ENCODE data around the gene CKMT1B.
"Not testable (repeated sequence)": the region's sequence is repeated elsewhere in the genome, so short reads cannot be mapped to it uniquely, and the experiment has no call there.

CKMT1B gene

GRCh38 chr15:43593328-43594190 is at the start of gene CKMT1B:
CKMT1B (plus strand) TSS chr15:43594027; CDS start chr15:43594219, 192 bp downstream.
- DNase-seq = not testable (repeated sequence)

- no peak for DNase-seq
Observed at GRCh38 chr15:43544266-43544665, 49.6 kb upstream of the CKMT1B start.

GRCh38 chr15:43545426-43545825 is 48.4 kb upstream of the CKMT1B start:
- DNase-seq = no peak

GRCh38 chr15:43547539-43547938 is 46.3 kb upstream of the CKMT1B start:
- DNase-seq = no peak

GRCh38 chr15:43550527-43551363 is 43.1 kb upstream of the CKMT1B start:
- no peak for DNase-seq

GRCh38 chr15:43552256-43552655 is 41.6 kb upstream of the CKMT1B start:
- DNase-seq = no peak

GRCh38 chr15:43552986-43553385 is 40.8 kb upstream of the CKMT1B start:
- DNase-seq = no peak

- not testable (repeated sequence) for DNase-seq
Observed at GRCh38 chr15:43562753-43563152, 31.1 kb upstream of the CKMT1B start.

GRCh38 chr15:43563793-43564192 is 30.0 kb upstream of the CKMT1B start:
- not testable (repeated sequence) for DNase-seq

- not testable (repeated sequence) for DNase-seq
Observed at GRCh38 chr15:43566615-43567014, 27.2 kb upstream of the CKMT1B start.

GRCh38 chr15:43574607-43575006 is 19.2 kb upstream of the CKMT1B start:
- DNase-seq = not testable (repeated sequence)

- not testable (repeated sequence) for DNase-seq
Observed at GRCh38 chr15:43589778-43590466, 3.9 kb upstream of the CKMT1B start, which contains the start of gene PPIP5K1. PPIP5K1 (minus strand) TSS chr15:43590208; CDS start chr15:43584504, 5,704 bp downstream.

GRCh38 chr15:43592841-43593240 is 986 bp upstream of the CKMT1B start:
- DNase-seq = not testable (repeated sequence)

- DNase-seq = peak in 16 of 56 donors; percentile 2 to 47 (median 9)
Observed at GRCh38 chr15:43599131-43599530, 5.3 kb downstream of the CKMT1B start.

GRCh38 chr15:43600200-43600599 is 6.4 kb downstream of the CKMT1B start:
- not testable (repeated sequence) for DNase-seq

GRCh38 chr15:43602233-43602632 is 8.4 kb downstream of the CKMT1B start:
- peak in 31 of 56 donors; percentile 1 to 79 (median 23) for DNase-seq

- DNase-seq = not testable (repeated sequence)
Observed at GRCh38 chr15:43617750-43618149, 23.9 kb downstream of the CKMT1B start.

- not testable (repeated sequence) for DNase-seq
Observed at GRCh38 chr15:43618700-43619099, 24.9 kb downstream of the CKMT1B start, which contains the start of gene STRC. STRC (minus strand) TSS chr15:43618800; CDS start chr15:43618722, 78 bp downstream.

- DNase-seq = not testable (repeated sequence)
Observed at GRCh38 chr15:43622068-43622799, 28.4 kb downstream of the CKMT1B start.

- no peak for DNase-seq
Observed at GRCh38 chr15:43625106-43625505, 31.3 kb downstream of the CKMT1B start.

All from nucleus accumbens (tissue), 56 donors.